Urothelium cell line (cell line): ENCODE data around the gene SUSD5.

Source experiments
- DNase-seq: peaks from one replicate; pipeline ENCODE4 v3.0.0; 2011; ENCODE audit warnings: low spot score, mixed read lengths
- FAIRE-seq: peaks from 2 replicates; lab custom pipeline; 2011; peaks lifted over from hg19 to GRCh38; lab: Jason Lieb, UNC

The SUSD5 gene

GRCh38 chr3:33218446-33219174 is at the start of gene SUSD5:
TSS of gene SUSD5 (minus strand) at chr3:33218810. CDS start at chr3:33218797, 13 bp downstream.
- peak; percentile 30 for FAIRE-seq
- peak; percentile 72 for DNase-seq

- DNase-seq (no peak), FAIRE-seq (no peak)
These were observed 41.5 kb upstream of the SUSD5 start for GRCh38 chr3:33260104-33260503.

GRCh38 chr3:33256249-33256648 is 37.6 kb upstream of the SUSD5 start:
- no peak for DNase-seq
- no peak for FAIRE-seq

- no peak for FAIRE-seq
These were observed 32.1 kb upstream of the SUSD5 start for GRCh38 chr3:33250712-33251111.

DNA sequence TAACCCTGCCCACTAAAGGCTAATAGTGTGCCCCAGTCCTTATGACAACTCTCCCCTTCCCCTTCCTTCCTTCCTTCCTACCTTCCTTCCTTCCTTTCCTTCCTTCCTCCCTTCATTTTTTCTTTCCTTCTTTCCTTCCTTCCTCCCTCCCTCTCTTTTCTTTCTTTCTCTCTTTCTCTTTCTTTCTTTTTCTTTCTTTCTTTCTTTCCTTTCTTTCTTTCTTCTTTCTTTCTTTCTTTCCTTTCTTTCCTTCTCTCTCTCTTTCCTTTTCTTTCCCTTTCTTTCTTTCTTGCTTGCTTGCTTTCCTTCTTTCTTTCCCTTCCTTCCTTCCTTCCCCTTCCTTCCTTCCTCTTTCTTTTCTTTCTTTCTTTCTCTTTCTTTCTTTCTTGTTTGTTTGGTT is 28.2 kb upstream of the SUSD5 start:
- no peak for DNase-seq
- no peak for FAIRE-seq

More at GRCh38 chr3:33250712-33251111, 32.1 kb upstream of the SUSD5 start:
- no peak for DNase-seq

DNA sequence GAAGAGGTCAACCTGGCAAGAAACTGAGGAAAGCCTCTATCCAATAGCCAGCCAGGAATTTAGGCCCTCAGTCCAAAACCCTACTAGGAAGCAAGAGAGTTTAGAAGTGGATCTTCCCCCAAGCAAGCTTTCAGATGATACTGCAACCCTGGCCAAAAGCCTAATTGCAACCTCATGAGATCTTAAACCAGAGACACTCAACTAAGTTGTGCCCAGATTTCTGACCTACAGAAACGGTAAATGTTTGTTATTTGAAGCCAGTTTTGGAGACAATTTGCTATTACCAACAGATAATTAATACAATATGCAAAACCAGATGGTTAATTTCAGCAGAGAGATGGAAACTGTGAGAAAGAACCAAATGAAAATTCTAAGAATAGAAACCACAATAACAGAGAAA is 21.7 kb upstream of the SUSD5 start:
- FAIRE-seq (no peak), DNase-seq (no peak)

DNA sequence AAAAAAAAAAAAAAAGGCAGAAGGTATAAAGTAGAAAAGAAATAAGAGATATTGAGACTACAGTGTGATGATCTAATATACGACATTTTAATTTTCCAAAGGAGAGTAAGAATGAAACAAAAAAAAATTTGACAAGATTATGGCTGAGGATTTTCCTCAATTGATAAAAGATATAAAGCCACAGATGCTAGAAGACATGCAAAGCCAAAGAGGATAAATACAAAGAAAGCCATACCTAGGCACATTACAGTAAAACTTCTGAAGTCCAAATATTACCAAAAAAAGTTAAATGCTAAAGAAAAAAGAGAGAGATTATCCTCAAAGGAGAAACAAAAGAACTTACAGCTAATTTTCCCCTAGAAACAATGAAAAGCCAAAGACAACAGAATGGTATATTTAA is 20.3 kb upstream of the SUSD5 start:
- no peak for FAIRE-seq
- no peak for DNase-seq

- DNase-seq: no peak
- FAIRE-seq: no peak
These were observed 18.8 kb upstream of the SUSD5 start for GRCh38 chr3:33237439-33237838.

GRCh38 chr3:33236005-33236404 is 17.4 kb upstream of the SUSD5 start:
- no peak for FAIRE-seq
- DNase-seq: no peak

DNA sequence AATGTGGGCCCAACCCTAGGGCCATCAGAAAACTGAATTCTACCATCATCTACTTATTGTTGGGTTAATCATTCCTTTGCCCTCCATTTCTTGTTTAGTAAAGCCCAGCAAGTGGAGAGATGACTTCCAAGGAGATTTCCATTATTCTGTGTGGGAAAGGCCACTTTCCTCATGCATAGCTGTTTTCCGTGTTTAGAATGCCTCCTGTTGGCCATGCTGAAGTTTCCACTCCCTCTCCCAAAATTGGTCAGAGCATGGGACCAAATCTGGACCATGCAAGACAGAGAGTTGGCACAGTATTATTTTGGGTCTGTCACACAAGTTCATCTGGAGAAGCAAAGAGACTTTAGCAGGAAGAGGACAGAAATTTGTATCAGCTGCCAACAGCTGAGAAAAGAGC is 15.3 kb upstream of the SUSD5 start:
- DNase-seq (no peak), FAIRE-seq (no peak)

- DNase-seq (no peak), FAIRE-seq (no peak)
These were observed 13.3 kb upstream of the SUSD5 start for GRCh38 chr3:33231756-33232465.

DNA sequence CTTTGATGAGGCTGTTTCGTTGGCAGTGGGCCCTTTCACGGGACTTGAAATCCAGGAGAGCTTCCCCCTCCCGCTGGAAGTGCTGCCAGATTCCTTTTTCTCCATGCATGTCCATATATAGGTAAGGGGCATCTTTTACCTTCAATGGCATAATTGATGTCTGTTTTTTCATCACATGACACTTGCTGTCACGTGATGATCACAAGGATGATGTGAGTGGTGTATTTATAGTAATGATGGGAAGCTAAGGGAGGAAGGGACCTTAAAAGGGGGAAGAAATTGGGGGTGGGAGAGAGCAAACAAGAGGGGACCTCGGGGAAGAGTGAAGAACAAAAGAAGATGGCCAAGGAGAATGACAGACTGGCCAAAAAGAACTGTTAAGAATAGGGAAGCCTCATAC is 11.3 kb upstream of the SUSD5 start:
- no peak for FAIRE-seq
- no peak for DNase-seq

DNA sequence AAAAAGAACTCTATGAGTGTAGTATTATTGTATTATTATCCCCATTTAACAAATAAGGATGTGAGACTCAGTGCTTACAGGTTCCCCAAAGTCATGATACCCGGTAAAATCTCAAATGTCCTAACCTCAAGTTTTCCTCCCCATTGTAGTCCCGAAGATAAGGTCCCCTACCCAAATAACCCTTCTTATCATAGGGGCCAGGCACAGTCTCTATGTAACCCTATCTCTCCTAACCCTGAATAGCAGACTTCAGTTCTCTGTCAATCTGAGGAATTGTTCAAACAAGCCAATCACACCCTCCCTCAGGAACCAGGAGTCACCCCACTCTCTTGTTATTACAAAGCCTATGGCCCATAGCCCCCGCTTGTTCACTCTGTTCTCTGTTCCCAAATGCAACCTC is 10.5 kb upstream of the SUSD5 start:
- DNase-seq (no peak), FAIRE-seq (no peak)

DNA sequence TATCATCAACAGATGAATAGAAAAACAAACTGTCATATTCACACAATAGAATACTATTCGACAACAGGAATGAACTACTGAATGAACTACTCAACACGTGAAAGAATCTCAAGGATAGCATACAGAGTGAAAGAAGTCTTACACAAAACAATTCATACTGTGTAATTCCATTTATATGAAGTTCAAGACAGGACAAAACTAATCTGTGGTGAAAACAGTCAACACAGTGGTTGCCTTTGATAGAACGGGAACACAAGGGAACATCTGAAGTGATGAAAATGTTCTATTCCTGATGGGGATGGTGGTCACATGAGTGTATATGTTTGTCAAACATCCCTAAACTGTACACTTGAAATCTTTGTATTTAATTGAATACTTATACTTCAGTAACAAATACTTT is 2.6 kb upstream of the SUSD5 start:
- FAIRE-seq (no peak), DNase-seq (no peak)

DNA sequence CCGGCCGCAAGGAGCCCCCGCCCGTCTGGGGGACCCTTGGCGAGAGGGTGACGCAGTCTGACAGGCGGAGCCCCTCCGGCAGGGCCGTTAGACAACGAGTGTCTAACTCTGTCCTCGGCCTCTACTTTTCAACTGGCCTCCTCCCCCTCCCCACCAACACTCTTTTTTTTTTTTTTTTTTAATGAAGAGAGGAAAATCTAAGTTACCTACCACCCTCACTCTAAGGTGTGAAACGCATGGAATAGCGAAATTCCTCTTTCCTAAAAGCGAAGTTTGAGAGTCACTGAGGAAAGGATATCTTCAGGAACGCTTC is 521 bp upstream of the SUSD5 start:
- FAIRE-seq: no peak
- no peak for DNase-seq

DNA sequence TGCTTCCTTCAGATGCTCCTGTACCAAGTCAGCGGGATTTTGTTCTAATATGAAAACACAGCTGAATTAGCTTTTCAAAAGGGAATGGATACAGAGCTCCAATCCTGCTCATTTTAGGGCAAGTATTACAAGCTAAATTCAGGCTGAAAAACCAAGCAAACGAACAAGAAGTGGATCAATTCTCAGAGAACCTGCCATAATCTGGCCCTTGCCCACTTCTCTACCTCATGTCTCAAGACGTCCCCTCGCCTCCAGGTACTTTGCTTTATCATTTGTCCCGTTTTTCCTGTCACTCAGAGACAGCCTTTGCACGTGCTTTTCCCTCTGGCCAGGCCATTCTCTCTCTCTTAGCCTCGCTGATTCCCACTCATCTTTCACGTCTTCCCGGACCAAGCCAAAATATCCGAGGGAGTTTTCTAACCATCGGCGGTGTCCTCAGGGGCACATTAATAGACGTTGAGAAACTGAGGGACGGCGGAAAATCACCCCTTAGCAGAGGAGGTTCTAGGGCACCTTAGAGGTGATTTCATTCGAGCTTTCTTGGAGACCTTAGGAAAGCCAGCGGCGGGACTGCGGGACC is 654 bp downstream of the SUSD5 start:
- DNase-seq (peak; percentile 13), FAIRE-seq (no peak)

GRCh38 chr3:33215739-33216138 is 2.9 kb downstream of the SUSD5 start:
- DNase-seq: no peak
- no peak for FAIRE-seq

DNA sequence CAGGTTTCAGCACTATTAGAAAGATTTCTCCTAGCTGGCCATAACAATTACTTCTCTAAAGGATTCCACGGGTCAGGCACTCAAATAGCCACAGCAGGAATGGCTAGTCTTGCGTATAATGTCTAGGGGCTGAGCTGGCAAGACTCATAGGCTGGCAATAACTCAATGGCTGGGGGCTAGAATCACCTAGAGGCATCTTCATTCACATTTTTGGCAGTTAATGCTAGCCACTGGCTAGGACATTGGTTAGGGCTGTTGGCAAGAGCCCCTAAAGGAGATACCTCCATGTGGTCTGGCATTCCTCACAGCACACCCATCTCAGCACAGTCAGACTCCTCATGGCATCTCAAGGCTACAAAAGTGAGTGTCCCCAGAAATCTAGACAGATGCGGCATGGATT is 6.2 kb downstream of the SUSD5 start:
- FAIRE-seq (no peak), DNase-seq (no peak)

DNA sequence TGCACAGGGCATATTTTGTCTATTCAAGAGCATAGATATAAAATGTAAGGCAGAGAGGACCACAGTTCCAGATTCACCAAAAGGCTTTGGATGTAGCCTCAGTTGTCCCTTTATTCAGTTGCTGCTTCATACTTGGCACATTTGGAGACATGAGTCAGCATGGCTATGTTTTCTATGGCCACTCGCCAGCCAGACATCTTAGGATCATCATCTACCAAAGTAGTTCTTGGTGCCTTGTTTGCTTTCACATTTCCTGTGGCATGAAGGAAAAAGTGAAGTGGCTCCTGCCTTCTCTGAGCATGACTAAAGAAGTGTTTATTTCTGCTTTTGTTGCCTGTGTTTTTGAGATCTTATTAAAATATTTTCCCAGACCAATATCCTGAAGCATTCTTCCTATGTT is 7.2 kb downstream of the SUSD5 start:
- FAIRE-seq (no peak), DNase-seq (peak; percentile 71)

DNA sequence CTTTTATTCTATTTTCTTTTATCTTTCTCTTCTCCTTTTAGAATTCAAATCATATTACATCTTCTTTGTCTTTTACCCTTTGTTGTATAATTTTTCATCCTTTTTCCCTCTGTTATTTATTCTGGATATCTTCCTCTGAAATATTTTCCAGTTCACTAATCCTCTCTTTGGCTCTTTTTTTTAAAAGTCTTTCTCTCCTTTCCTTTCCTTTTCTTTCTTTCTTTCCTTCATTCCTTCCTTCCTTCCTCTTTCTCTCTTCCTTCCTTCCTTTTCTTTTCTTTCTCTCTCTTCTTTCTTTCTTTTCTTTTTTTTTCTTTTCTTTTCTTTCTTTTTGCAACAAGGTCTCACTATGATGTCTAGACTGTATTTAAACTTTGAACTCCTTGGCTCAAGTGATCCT is 9.3 kb downstream of the SUSD5 start:
- DNase-seq: no peak
- FAIRE-seq: no peak

DNA sequence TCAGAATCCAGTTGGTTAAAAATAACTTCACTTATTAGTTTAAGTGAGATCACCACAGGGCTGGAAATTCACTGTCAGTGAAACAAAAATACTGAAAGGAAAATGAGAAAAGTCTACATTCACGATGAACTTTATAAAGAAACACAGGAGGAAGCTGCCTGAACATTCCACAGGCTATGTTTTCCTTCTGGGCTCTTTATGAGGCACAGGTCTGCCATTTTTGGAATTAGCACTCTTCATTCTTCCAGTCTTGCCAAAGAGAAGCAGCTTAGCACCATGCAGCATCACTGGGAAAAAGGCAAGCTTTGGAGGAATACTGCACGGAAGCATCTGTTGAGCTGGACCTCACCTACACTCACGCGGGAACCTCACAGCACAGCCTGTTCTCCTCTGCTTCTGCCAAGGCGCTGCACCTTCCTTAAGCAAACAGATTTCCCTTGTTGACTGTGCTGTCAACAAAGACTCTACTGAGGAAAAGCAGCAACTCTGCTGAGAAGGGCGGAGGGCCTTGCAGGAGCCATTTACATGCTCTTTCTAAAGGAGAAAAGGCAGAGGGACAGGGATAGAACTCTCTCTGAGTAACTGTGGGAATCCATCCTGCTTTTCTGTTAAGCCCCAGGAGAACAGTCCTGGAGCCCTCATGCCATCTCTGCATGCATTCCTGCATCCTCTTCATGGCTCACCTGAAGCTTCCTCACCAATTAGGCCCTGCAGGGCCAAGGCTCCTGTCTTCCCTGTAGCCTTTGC is 15.7 kb downstream of the SUSD5 start:
- FAIRE-seq (no peak), DNase-seq (no peak)

DNA sequence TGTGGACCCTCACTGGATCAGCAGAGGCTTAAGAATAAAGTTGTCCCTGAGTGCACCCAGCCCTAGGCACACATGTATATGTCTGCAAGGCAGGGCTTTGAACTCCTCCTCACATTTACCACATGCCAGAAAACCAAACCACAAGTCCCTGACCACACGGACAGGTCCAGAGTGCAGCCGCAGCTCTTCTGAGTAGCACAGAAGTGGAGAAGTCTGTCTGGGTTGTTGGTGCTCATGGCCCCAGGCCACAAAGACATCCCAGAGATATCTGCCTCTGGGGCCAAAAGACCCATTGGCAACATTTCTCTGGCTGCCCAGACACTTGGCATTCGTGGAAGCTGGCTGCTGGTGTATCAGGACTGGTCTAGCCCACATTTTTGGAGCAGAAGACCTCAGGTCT is 17.4 kb downstream of the SUSD5 start:
- FAIRE-seq (no peak), DNase-seq (no peak)
